NOMO-1 treated with dmso at 0.1 percent for 144 hours (cell line): ENCODE measurements around the gene GJB3.

Experiments used
- DNase-seq: peaks from one replicate; lab custom pipeline; 2025; ENCODE audit not compliant: unreplicated experiment; lab: John Stamatoyannopoulos, UW

Gene GJB3

DNA sequence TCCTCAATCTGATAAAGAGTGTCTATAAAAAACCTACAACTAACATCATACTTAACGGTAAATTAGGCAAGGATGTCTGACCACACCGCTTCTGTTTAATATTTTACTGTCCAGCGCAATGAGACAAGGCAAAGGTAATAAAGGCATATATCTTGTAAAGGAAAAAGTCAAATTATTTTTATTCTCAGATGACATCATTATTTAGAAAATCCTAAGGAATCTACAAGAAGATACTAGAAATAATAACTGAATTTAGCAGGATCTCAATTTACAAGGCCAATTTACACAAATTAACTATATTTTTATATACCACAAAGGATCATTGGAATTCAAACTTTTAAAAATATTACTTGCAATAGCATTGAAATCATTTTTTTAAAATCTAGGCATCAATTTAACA lies 41.2 kb downstream of the GJB3 start:
- DNase-seq, result no peak

DNA sequence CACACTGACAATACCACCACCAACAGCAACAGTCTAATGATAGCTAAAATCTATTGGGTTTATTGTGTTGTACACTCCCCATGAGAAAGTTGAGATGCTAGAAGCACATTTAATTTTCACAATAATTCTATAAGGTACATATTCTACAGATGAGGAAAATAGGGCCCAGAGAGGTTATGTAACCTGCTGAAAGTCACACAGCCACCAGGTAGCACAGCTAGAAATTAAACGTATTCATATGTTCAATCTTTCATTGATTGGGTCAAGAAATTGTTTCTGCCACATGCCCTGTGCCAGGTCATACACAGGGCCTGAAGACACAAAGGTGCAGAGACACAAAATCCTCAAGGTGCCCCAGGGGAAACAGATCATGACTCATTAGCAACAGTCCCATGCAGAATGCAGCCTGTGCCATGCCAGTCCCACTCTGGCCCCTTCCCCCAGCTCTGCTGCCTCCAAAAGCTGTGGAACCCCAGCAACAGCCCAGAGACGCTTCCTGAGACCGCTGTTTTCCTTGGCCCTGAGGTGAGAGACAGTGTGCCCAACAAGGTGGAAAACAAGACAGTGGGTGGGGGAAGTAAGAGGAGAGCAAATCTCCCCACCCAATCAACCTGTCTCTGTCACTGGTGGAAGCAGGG lies 43.9 kb downstream of the GJB3 start:
- no peak for DNase-seq

DNA sequence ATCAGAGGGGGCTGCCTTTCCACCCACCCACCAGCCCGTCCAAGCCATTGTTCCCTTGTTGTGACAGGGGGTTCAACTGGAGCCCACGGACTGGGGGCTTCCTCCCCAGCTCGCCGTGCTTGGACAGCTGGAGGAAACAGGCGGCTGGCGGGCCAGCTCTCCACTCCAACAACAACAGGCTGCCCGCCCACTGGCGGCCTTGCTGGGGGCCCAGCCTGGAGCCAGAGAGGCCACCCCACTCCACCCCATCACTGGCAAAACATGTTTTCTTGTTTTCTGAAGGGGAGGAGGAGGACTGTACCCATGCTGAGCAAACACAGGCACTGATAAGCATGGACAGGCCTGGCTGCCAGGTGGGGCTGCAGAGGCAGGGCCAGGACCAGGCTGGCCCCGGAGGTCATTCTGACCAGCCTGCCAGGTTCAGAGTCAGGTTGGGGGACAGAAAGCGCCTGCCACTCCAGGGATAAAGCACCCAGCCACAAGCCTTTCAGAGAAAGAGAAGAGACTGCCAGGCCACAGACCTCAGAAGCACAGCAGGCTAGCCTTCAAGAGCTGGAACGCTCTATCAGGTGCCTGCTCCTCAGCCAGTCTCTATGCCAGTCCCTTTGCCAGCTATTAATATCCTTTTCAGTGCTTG lies 44.6 kb downstream of the GJB3 start:
- no peak for DNase-seq

DNA sequence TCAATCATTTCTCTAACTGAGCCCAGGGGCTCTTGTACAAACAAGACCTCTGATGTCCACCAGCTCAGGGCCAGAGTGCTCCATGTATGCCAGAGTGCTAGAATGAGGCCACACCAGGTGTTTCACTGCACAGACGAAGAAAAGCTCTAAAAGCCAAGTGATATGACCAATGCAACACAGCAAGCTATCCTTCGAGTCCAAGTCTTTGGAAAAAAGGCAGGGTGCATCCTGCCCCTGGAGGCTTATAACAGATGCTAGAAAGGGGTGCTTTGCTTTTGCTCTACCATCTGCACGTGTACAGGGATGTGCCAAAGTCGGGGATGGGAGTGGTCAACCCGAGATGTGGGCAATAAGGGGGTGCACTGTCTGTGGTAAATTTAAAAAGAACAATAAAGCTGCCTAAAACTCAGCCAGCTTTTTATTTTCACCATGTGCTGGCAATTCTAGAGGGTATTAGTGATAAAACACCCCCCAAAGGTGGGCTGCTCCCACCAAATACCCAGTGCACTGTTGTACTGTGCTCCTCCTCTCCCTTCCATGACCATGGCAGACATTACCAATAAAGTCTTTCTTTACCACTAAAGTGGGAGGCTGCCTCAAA lies 46.4 kb downstream of the GJB3 start:
- no peak for DNase-seq

DNA sequence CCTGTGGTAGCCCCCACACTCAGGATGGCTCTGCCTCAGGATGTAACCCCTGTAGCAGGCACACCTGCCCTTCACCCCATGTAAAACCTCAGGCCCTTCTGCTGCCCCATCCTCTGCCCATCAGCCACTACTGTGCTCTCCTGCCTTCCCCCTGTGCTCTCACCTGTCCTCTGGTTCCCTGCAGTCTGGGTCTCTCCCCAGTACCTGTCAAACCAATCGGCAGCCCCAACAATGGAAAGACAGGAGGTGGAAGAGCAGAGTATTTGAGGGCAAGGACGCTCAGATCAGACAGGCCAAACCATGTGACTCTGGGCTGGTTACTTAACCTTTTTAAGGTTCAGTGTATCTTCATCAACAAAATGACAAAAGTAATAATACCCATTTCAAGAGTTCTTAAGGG lies 47.6 kb downstream of the GJB3 start:
- no peak for DNase-seq

DNA sequence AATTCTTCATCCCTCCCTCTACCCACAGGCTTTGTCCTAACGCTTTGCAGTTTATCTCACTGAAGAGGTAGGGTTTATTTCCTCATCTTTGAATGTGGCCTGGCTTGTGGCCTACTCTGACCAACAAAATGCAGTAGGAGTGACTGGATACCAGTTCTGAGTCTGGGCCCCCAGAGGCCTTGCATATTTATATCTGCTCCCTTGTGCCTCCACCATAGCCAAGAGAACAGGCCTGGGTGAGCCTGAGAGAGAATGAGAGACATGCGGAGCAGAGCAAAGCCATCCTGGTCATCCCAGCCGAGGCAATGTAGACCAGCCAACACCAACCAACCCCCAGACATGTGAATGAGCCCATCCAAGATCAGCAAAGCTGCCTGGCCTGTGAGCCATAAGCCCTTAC lies 48.2 kb downstream of the GJB3 start:
- peak; percentile 3 for DNase-seq

DNA sequence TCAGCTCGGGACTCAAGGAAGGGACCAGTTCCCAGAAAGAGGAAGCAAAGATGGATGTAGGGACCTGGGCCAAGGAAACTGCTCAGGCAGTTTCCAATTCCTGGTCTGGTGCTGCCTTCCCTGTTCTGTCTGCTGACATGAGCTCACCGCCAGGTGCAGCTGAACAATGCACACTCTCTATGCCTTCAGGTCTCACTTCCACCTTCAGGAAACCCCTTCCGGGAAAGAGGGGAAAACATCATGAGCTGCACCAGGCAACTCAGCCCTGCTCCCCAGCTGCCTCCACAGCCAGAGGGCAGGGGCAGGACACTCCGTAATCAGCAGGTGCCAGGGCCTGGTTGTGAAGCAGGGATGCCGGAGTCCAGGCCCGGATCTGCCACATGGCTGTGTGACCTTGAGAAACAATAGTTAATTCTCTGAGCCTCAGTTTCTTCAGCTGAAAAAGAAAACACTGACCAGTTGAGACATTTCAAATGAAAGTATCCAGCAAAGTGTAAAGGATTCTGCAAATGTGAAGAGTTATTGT lies 50.8 kb downstream of the GJB3 start:
- DNase-seq, result no peak

DNA sequence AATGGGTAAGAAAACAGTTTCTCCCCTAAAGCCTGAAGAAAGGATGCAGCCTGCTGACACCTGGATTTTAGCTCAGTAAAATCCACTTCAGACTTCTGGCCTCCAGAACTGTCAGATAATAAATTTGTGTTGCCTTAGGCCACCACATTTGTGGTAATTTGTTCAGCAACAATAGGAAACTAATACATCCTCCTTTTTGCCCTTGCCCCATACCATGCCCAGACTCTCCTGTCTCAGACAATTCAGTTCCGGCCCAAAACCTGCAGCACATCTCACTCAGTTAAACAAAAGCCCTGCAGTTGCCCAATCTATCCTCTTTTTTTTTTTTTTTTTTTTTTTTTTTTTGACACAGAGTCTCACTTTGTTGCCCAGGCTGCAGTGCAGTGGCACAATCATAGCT lies 52.7 kb downstream of the GJB3 start:
- DNase-seq, result no peak
